ENCODE measurements around the gene ZNF350.
"Not testable (repeated sequence)": the region's sequence is repeated elsewhere in the genome, so short reads cannot be mapped to it uniquely, and the experiment has no call there.

Gene ZNF350

GRCh38 chr19:51986309-51987291, at the start of gene ZNF350:
Gene ZNF350, minus strand, starts transcription at chr19:51986840. Its CDS starts 12,480 bp downstream, at chr19:51974360.
- peak; percentile 76 for DNase-seq (ENCODE audit: low read depth)

- DNase-seq (ENCODE audit: low read depth), result no peak
Observed at GRCh38 chr19:52034051-52034728, 47.5 kb upstream of the ZNF350 start.

- no peak for DNase-seq (ENCODE audit: low read depth)
Observed at GRCh38 chr19:52028780-52029123, 42.1 kb upstream of the ZNF350 start.

GRCh38 chr19:52028027-52028779, 41.6 kb upstream of the ZNF350 start, which contains the start of gene ZNF614:
Gene ZNF614, minus strand, starts transcription at chr19:52028379. Its CDS starts 2,634 bp downstream, at chr19:52025745.
- DNase-seq (ENCODE audit: low read depth), result peak; percentile 83

GRCh38 chr19:52026255-52026990, 39.8 kb upstream of the ZNF350 start:
- not testable (repeated sequence) for DNase-seq (ENCODE audit: low read depth)

GRCh38 chr19:52024478-52024877, 37.8 kb upstream of the ZNF350 start:
- not testable (repeated sequence) for DNase-seq (ENCODE audit: low read depth)

GRCh38 chr19:52022193-52022592, 35.6 kb upstream of the ZNF350 start:
- no peak for DNase-seq (ENCODE audit: low read depth)

- no peak for DNase-seq (ENCODE audit: low read depth)
Observed at GRCh38 chr19:52020506-52020905, 33.9 kb upstream of the ZNF350 start.

GRCh38 chr19:52010674-52011073, 24.0 kb upstream of the ZNF350 start:
- no peak for DNase-seq (ENCODE audit: low read depth)

- peak; percentile 81 for DNase-seq (ENCODE audit: low read depth)
Observed at GRCh38 chr19:52007806-52008557, 21.3 kb upstream of the ZNF350 start, which contains the start of gene ZNF615. Gene ZNF615, minus strand, starts transcription at chr19:52008211. Its CDS starts 4,500 bp downstream, at chr19:52003711.

GRCh38 chr19:52007451-52007805, 20.8 kb upstream of the ZNF350 start:
- DNase-seq (ENCODE audit: low read depth), result no peak

- no peak for DNase-seq (ENCODE audit: low read depth)
Observed at GRCh38 chr19:51994048-51994644, 7.5 kb upstream of the ZNF350 start.

GRCh38 chr19:51993422-51993821, 6.8 kb upstream of the ZNF350 start:
- no peak for DNase-seq (ENCODE audit: low read depth)

- DNase-seq (ENCODE audit: low read depth), result no peak
Observed at GRCh38 chr19:51983361-51983760, 3.3 kb downstream of the ZNF350 start.

GRCh38 chr19:51980926-51981325, 5.7 kb downstream of the ZNF350 start:
- not testable (repeated sequence) for DNase-seq (ENCODE audit: low read depth)

- DNase-seq (ENCODE audit: low read depth), result no peak
Observed at GRCh38 chr19:51980116-51980736, 6.4 kb downstream of the ZNF350 start.

GRCh38 chr19:51978882-51979281, 7.8 kb downstream of the ZNF350 start:
- DNase-seq (ENCODE audit: low read depth), result no peak

GRCh38 chr19:51977346-51977745, 9.3 kb downstream of the ZNF350 start:
- DNase-seq (ENCODE audit: low read depth), result no peak

GRCh38 chr19:51976852-51977251, 9.8 kb downstream of the ZNF350 start:
- DNase-seq (ENCODE audit: low read depth), result no peak

GRCh38 chr19:51975787-51976186, 10.9 kb downstream of the ZNF350 start:
- DNase-seq (ENCODE audit: low read depth), result not testable (repeated sequence)

Data from activated T-cell treated with anti-CD3 and anti-CD28 coated beads for 48 hours (primary cell).